CD8-positive, alpha-beta memory T cell (primary cell): ENCODE measurements around the gene RNF39. TPM values are rescaled to one million over a fixed set of nuclear protein-coding genes. Genes with fewer than 3 reads are reported as not detected.
A peak's percentile ranks its signal among the peaks of the same experiment; 100 is the strongest.

Experiments used
- CTCF ChIA-PET: fragments of 350-600 bp; sonication (Branson Sonifier 250); formaldehyde crosslinking; loops from one replicate; lab custom pipeline; 2021; ENCODE audit warnings: antibody characterized with exemption; lab: Charles Lee
- POLR2A ChIA-PET: fragments of 350-600 bp; sonication (Branson Sonifier 250); formaldehyde crosslinking; loops from one replicate; lab custom pipeline; 2021; ENCODE audit warnings: antibody characterized with exemption; lab: Charles Lee
- DNase-seq, 5 donors: peaks; one replicate each; pipeline versions ENCODE4 v3.0.0 to v3.0.0-alpha.2; 2020 to 2022; ENCODE audit warnings: mixed read lengths in 1 of 5
- H3K27ac ChIP-seq: one replicate; pipeline ENCODE4 v1.7.0; 2013; ENCODE audit warnings: low read depth, mild to moderate bottlenecking, low read length, moderate library complexity
- H3K27me3 ChIP-seq: 2 replicates; pipeline ENCODE4 v1.7.0; 2013; ENCODE audit warnings: low read length, mild to moderate bottlenecking; ENCODE audit not compliant: insufficient read depth, poor library complexity, severe bottlenecking
- H3K36me3 ChIP-seq: 2 replicates; pipeline ENCODE4 v1.7.0; 2013; ENCODE audit warnings: mild to moderate bottlenecking, low read length, moderate library complexity; ENCODE audit not compliant: insufficient read depth
- H3K4me1 ChIP-seq: 2 replicates; pipeline ENCODE4 v1.7.0; 2013; ENCODE audit warnings: mild to moderate bottlenecking, low read length, moderate library complexity; ENCODE audit not compliant: insufficient read depth
- H3K4me3 ChIP-seq: 2 replicates; pipeline ENCODE4 v1.7.0; 2013; ENCODE audit warnings: mild to moderate bottlenecking, low read length
- H3K9me3 ChIP-seq: 2 replicates; pipeline ENCODE4 v1.7.0; 2013; ENCODE audit warnings: mild to moderate bottlenecking, low read length
- H3K27ac Mint-ChIP-seq, 8 donors: one replicate each; pipeline ENCODE4 v1.8.0; 2020 to 2021; ENCODE audit warnings: mixed read lengths in 8 of 8, mild to moderate bottlenecking in 6 of 8, inconsistent platforms in 3 of 8, moderate library complexity in 3 of 8
- H3K27me3 Mint-ChIP-seq, 2 donors: one replicate each; pipeline ENCODE4 v1.8.0; 2020 to 2021; ENCODE audit warnings: mixed read lengths in 2 of 2, mild to moderate bottlenecking in 1 of 2, moderate library complexity in 1 of 2
- H3K36me3 Mint-ChIP-seq, 3 donors: one replicate each; pipeline ENCODE4 v1.8.0; 2020 to 2021; ENCODE audit warnings: mixed read lengths in 3 of 3, inconsistent platforms in 1 of 3, mild to moderate bottlenecking in 1 of 3
- H3K4me1 Mint-ChIP-seq, 3 donors: one replicate each; pipeline ENCODE4 v1.8.0; 2020 to 2021; ENCODE audit warnings: mixed read lengths in 3 of 3, inconsistent platforms in 1 of 3, mild to moderate bottlenecking in 1 of 3
- H3K4me3 Mint-ChIP-seq, 7 donors: one replicate each; pipeline ENCODE4 v1.8.0; 2020 to 2021; ENCODE audit warnings: mixed read lengths in 7 of 7, mild to moderate bottlenecking in 6 of 7, moderate library complexity in 4 of 7, inconsistent platforms in 2 of 7
- H3K9me3 Mint-ChIP-seq, 5 donors: one replicate each; pipeline ENCODE4 v1.8.0; 2020 to 2022; ENCODE audit warnings: mixed read lengths in 5 of 5, mild to moderate bottlenecking in 3 of 5, moderate library complexity in 2 of 5, inconsistent platforms in 1 of 5
- polyA plus RNA-seq: library from polyadenylated mRNA; unstranded; fragments of 300-500 nt; fragmentation: Illumina TruSeq; gene quantifications from one replicate; pipeline ENCODE4 v1.2.3, GENCODE V29; 2021
- total RNA-seq, 2 experiments: library from RNA; stranded (reverse); gene quantifications; one replicate each; pipeline ENCODE4 v1.2.3, GENCODE V29; 2021

The RNF39 gene
- total and polyA plus RNA-seq, 3 experiments from 2014 or later: 0.17 TPM; not detected in 2

GRCh38 chr6:30112402-30112994 is 36.9 kb upstream of the RNF39 start:
- Mint-ChIP-seq H3K36me3 (no peaks in the 10 kb centered on the region), H3K27me3 (peaks cover 40 to 66% of the 10 kb centered on the region in 2 donors), H3K4me3 (no peak overlapping the region), H3K9me3 (no peaks in the 10 kb centered on the region), H3K27ac (peak overlapping the region in 1 of 8 donors; percentile 64), H3K4me1 (no peaks in the 10 kb centered on the region)
- CTCF ChIA-PET: interaction anchor here (1.2 kb wide), 1 partner anchor 19 kb away, joined by 4 read pairs; no protein-coding TSS in a partner anchor
- POLR2A ChIA-PET: no interaction called here
- H3K27me3 ChIP-seq: no peaks in the 10 kb centered on the region
- H3K27ac ChIP-seq: no peak overlapping the region
- no peak overlapping the region for H3K4me3 ChIP-seq
- no peak for DNase-seq
- H3K9me3 ChIP-seq: no peaks in the 10 kb centered on the region
- no peaks in the 10 kb centered on the region for H3K36me3 ChIP-seq
- no peaks in the 10 kb centered on the region for H3K4me1 ChIP-seq

- no peaks in the 10 kb centered on the region for H3K9me3 ChIP-seq
- DNase-seq: no peak
- H3K4me3 Mint-ChIP-seq: no peak overlapping the region
- H3K27ac ChIP-seq: no peak overlapping the region
- CTCF ChIA-PET: interaction anchor here (0.8 to 1.3 kb wide), 2 partner anchors 20 to 22 kb away, joined by 3 to 5 read pairs; no protein-coding TSS in a partner anchor
- peak overlapping the region in 1 of 8 donors; percentile 26 for H3K27ac Mint-ChIP-seq
- no peaks in the 10 kb centered on the region for H3K27me3 ChIP-seq
- no peaks in the 10 kb centered on the region for H3K36me3 Mint-ChIP-seq
- no peaks in the 10 kb centered on the region for H3K36me3 ChIP-seq
- no peaks in the 10 kb centered on the region for H3K4me1 ChIP-seq
- H3K9me3 Mint-ChIP-seq: no peaks in the 10 kb centered on the region
- POLR2A ChIA-PET: no interaction called here
- no peak overlapping the region for H3K4me3 ChIP-seq
- peaks cover 42 to 76% of the 10 kb centered on the region in 2 donors for H3K27me3 Mint-ChIP-seq
- H3K4me1 Mint-ChIP-seq: no peaks in the 10 kb centered on the region
These were observed 35.8 kb upstream of the RNF39 start for GRCh38 chr6:30111266-30111856.

GRCh38 chr6:30104661-30105060 is 29.1 kb upstream of the RNF39 start:
- Mint-ChIP-seq H3K36me3 (no peaks in the 10 kb centered on the region), H3K4me3 (peak overlapping the region in 1 of 7 donors; percentile 62), H3K9me3 (no peaks in the 10 kb centered on the region), H3K27ac (no peak overlapping the region), H3K4me1 (peaks cover 32 to 38% (median 36%) of the 10 kb centered on the region in 3 donors), H3K27me3 (peaks cover 36 to 57% of the 10 kb centered on the region in 2 donors)
- Histone ChIP-seq H3K27ac (no peak overlapping the region), H3K9me3 (no peaks in the 10 kb centered on the region), H3K36me3 (no peaks in the 10 kb centered on the region), H3K27me3 (peaks cover 16% of the 10 kb centered on the region), H3K4me3 (no peak overlapping the region), H3K4me1 (peaks cover 34% of the 10 kb centered on the region)
- ChIA-PET CTCF (interaction anchor here (0.9 to 8.1 kb wide), 2 partner anchors 29 to 206 kb away, joined by 3 to 182 read pairs; partner anchors contain the start of gene TRIM40), POLR2A (no interaction called here)
- DNase-seq: no peak

DNA sequence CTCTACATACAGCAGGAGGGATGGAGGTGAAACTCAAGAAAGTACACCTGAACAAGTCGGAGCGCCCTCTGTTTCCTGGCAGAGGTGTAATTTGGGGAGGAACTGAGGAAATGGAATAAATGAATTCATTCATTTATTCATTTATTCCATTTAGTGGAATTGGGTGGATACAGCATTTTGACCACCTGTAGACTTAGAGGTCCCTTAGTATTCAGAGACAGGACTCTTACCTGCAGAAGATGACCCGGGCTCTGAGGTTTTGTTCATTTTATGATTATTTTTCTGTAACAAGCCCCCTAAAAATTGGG is 28.3 kb upstream of the RNF39 start:
- Histone ChIP-seq H3K4me1 (peaks cover 34% of the 10 kb centered on the region), H3K36me3 (no peaks in the 10 kb centered on the region), H3K27me3 (peaks cover 21% of the 10 kb centered on the region), H3K9me3 (no peaks in the 10 kb centered on the region), H3K4me3 (peak overlapping the region; percentile 58), H3K27ac (no peak overlapping the region)
- Mint-ChIP-seq H3K36me3 (no peaks in the 10 kb centered on the region), H3K9me3 (no peaks in the 10 kb centered on the region), H3K27me3 (peaks cover 39 to 62% of the 10 kb centered on the region in 2 donors), H3K27ac (peak overlapping the region in 1 of 8 donors; percentile 58), H3K4me3 (peak overlapping the region; percentile 81 to 93 (median 88)), H3K4me1 (peaks cover 33 to 39% (median 38%) of the 10 kb centered on the region in 3 donors)
- CTCF ChIA-PET: interaction anchor here (0.7 to 8.1 kb wide), 15 partner anchors 9 to 1663 kb away, joined by 3 to 182 read pairs (median 6); partner anchors contain the start of genes POLR1H, PPP1R11 and TRIM40
- DNase-seq: no peak
- POLR2A ChIA-PET: interaction anchor here (0.5 kb wide), 1 partner anchor 9 kb away, joined by 3 read pairs; no protein-coding TSS in a partner anchor

- peaks cover 26% of the 10 kb centered on the region for H3K27me3 ChIP-seq
These were observed 27.7 kb upstream of the RNF39 start for GRCh38 chr6:30102970-30103871.

GRCh38 chr6:30102414-30102969 is 26.9 kb upstream of the RNF39 start:
- no peaks in the 10 kb centered on the region for H3K36me3 ChIP-seq
- ChIA-PET CTCF (interaction anchor here (0.7 to 8.1 kb wide), 12 partner anchors 8 to 137 kb away, joined by 3 to 182 read pairs (median 6); partner anchors contain the start of genes POLR1H, PPP1R11, RNF39 and TRIM40), POLR2A (interaction anchor here (1.2 kb wide), 1 partner anchor 28 kb away, joined by 6 read pairs; no protein-coding TSS in a partner anchor)
- Mint-ChIP-seq H3K4me3 (peak overlapping the region; percentile 81 to 93 (median 88)), H3K4me1 (peaks cover 41 to 49% (median 49%) of the 10 kb centered on the region in 3 donors), H3K27me3 (peaks cover 37 to 62% of the 10 kb centered on the region in 2 donors), H3K27ac (peak overlapping the region; percentile 5 to 86 (median 67)), H3K9me3 (no peaks in the 10 kb centered on the region), H3K36me3 (no peaks in the 10 kb centered on the region)
- no peak for DNase-seq
- peaks cover 32% of the 10 kb centered on the region for H3K27me3 ChIP-seq
- H3K4me3 ChIP-seq: no peak overlapping the region
- H3K9me3 ChIP-seq: no peaks in the 10 kb centered on the region
- peaks cover 44% of the 10 kb centered on the region for H3K4me1 ChIP-seq
- H3K27ac ChIP-seq: no peak overlapping the region

More at GRCh38 chr6:30102970-30103871, 27.7 kb upstream of the RNF39 start:
- Mint-ChIP-seq H3K4me1 (peaks cover 36 to 43% (median 42%) of the 10 kb centered on the region in 3 donors), H3K36me3 (no peaks in the 10 kb centered on the region), H3K27ac (peak overlapping the region; percentile 5 to 86 (median 67)), H3K27me3 (peaks cover 38 to 62% of the 10 kb centered on the region in 2 donors), H3K4me3 (peak overlapping the region; percentile 81 to 93 (median 88)), H3K9me3 (no peaks in the 10 kb centered on the region)
- Histone ChIP-seq H3K4me3 (peak overlapping the region; percentile 58), H3K27ac (no peak overlapping the region), H3K9me3 (no peaks in the 10 kb centered on the region), H3K4me1 (peaks cover 37% of the 10 kb centered on the region), H3K36me3 (no peaks in the 10 kb centered on the region)
- ChIA-PET POLR2A (interaction anchor here (0.5 to 0.6 kb wide), 2 partner anchors 9 to 512 kb away, joined by 3 to 7 read pairs; no protein-coding TSS in a partner anchor), CTCF (interaction anchor here (0.7 to 8.1 kb wide), 18 partner anchors 9 to 1662 kb away, joined by 3 to 182 read pairs (median 5); partner anchors contain the start of genes POLR1H, PPP1R11, RNF39 and TRIM40)
- DNase-seq: peak; percentile 72 to 88 (median 76)
